Dendritic cell treated with granulocyte-macrophage colony-stimulating factor and Interleukin-4, amounts not matched to agents 40 ng/mL and 50 ng/mL, for 4 days (primary cell): ENCODE results near the gene ZNF221.
A peak's percentile ranks its signal among the peaks of the same experiment; 100 is the strongest.

Experiments used
- H3K27ac Mint-ChIP-seq: one replicate; pipeline ENCODE4 v1.8.0; 2022; ENCODE audit warnings: mild to moderate bottlenecking, mixed read lengths
- H3K27me3 Mint-ChIP-seq: one replicate; pipeline ENCODE4 v1.8.0; 2022; ENCODE audit warnings: mild to moderate bottlenecking, mixed read lengths
- H3K36me3 Mint-ChIP-seq: one replicate; pipeline ENCODE4 v1.8.0; 2022; ENCODE audit warnings: low read depth, mixed read lengths
- H3K4me1 Mint-ChIP-seq: one replicate; pipeline ENCODE4 v1.8.0; 2022; ENCODE audit warnings: low read depth, mixed read lengths
- H3K4me3 Mint-ChIP-seq: one replicate; pipeline ENCODE4 v1.8.0; 2022; ENCODE audit warnings: mild to moderate bottlenecking, moderate library complexity, mixed read lengths
- H3K9me3 Mint-ChIP-seq: one replicate; pipeline ENCODE4 v1.8.0; 2022; ENCODE audit warnings: mixed read lengths
- intact Hi-C: fragments of 100-400 bp; cut with micrococcal nuclease; formaldehyde crosslinking; loops from one replicate; pipeline ENCODE4 v1.15.0; 2022

The ZNF221 gene

GRCh38 chr19:43950834-43951645 is at the start of gene ZNF221:
Gene ZNF221 (plus strand): TSS chr19:43951228. CDS start chr19:43962727, 11,499 bp downstream.
- H3K36me3 Mint-ChIP-seq = peaks cover 13% of the 10 kb centered on the region
- peaks cover 81% of the 10 kb centered on the region for H3K9me3 Mint-ChIP-seq
- peak within 1 kb of the TSS; percentile 99 for H3K4me3 Mint-ChIP-seq
- peaks cover 8% of the 10 kb centered on the region for H3K4me1 Mint-ChIP-seq
- intact Hi-C loops = loop anchor here (1.0 to 2.0 kb wide), 2 partner anchors 16 to 52 kb away; partner anchors contain the start of genes ZNF230 and ZNF45
- H3K27me3 Mint-ChIP-seq = peaks cover 13% of the 10 kb centered on the region
- H3K27ac Mint-ChIP-seq = peak within 1 kb of the TSS; percentile 92

DNA sequence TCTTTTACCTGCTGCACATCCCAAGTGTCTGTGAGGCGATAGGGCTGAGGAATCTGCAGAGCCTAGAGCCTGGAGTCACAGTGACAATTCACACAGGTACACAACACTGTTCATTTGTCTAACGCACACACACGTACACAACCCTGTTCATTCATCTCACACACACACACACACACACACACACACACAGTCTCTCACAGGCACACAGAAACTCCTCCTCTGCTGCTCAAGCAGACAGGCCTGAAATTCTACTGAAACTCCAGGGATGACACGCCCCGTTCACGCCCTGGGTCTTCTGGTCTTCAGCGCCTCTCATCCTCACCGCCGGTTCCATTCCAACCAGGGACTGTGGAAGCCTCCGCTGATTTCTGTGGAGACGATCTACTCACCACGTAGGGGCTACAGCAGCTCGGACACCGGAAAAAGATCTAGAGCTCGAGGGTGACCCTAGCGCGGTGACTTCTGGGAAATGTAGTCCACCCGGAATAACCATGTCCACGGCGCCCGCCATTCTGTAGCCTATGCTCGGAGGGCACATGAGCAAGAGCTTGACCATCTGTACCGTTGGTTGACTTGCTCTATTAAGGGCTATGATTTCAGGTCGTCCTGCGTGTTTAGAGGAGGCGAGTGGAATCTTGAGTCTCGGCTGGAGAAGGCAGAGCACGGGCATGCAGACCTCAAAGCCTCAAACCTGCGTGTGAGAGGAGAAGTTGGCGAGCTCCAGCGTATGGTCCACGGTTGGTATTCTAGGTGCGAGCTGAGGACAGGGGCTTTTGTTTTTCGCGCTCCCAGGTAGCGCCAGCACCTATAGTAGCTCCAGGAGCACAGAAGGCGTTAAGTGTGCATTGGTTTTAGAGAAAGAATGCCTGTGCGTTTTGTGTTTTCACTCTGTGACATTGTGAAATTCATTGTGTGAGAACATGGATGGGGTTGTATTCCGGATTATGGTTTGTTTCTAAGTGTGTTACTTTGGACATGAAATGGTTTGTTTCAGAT is 49.3 kb upstream of the ZNF221 start:
- Mint-ChIP-seq H3K27ac (peak overlapping the region; percentile 81), H3K27me3 (peaks cover 4% of the 10 kb centered on the region), H3K36me3 (peaks cover 33% of the 10 kb centered on the region), H3K4me1 (peaks cover 14% of the 10 kb centered on the region), H3K9me3 (peaks cover 93% of the 10 kb centered on the region), H3K4me3 (peak overlapping the region; percentile 83)
- intact Hi-C loops = loop anchor here (1.0 kb wide), 1 partner anchor 34 kb away; the partner anchor contains the start of gene ZNF45

DNA sequence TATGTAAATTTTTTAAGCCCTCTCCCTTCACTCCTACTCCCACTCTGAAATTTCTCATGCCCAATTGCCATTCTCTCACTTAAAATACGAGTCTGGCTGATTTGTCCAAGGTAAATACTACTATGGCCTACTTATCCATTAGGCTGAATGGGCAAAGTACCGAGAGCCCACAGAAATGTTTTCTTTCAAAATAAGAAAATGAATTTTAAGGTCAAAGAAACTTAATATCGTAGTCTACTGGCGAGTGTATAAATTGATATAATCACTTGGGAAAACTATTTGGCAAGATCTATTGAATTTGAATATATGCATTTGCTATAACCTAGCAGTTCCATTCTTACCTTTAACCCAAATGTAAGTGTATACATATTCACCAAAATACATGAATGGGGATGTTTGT is 48.6 kb upstream of the ZNF221 start:
- intact Hi-C loops = no loop called here
- Mint-ChIP-seq H3K9me3 (peaks cover 93% of the 10 kb centered on the region), H3K4me3 (peak overlapping the region; percentile 83), H3K36me3 (peaks cover 31% of the 10 kb centered on the region), H3K27ac (peak overlapping the region; percentile 81), H3K4me1 (peaks cover 14% of the 10 kb centered on the region), H3K27me3 (peaks cover 4% of the 10 kb centered on the region)

DNA sequence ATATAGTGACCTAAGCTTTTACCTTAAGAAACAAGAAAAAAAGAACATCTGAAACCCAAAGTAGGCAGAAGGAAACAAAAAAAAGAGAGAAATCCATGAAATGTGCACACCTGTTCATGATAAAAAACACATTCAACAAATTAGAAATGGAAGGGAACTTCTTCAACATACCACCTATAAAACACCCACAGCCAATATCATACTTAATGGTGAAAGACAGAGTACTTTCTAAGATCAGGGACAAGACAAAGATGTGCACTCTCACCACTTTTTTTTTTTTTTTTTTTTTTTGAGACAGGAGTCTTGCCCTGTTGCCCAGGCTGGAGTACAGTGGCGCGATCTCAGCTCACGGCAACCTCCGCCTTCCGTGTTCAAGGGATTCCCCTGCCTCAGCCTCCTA is 45.1 kb upstream of the ZNF221 start:
- peaks cover 14% of the 10 kb centered on the region for H3K4me1 Mint-ChIP-seq
- peaks cover 96% of the 10 kb centered on the region for H3K9me3 Mint-ChIP-seq
- peaks cover 4% of the 10 kb centered on the region for H3K27me3 Mint-ChIP-seq
- intact Hi-C loops = no loop called here
- no peak overlapping the region for H3K4me3 Mint-ChIP-seq
- H3K36me3 Mint-ChIP-seq = peaks cover 15% of the 10 kb centered on the region
- no peak overlapping the region for H3K27ac Mint-ChIP-seq

- H3K36me3 Mint-ChIP-seq = peaks cover 8% of the 10 kb centered on the region
- peaks cover 6% of the 10 kb centered on the region for H3K4me1 Mint-ChIP-seq
- H3K4me3 Mint-ChIP-seq = no peak overlapping the region
- no peak overlapping the region for H3K27ac Mint-ChIP-seq
- H3K9me3 Mint-ChIP-seq = peaks cover 95% of the 10 kb centered on the region
- intact Hi-C loops = no loop called here
- H3K27me3 Mint-ChIP-seq = peaks cover 4% of the 10 kb centered on the region
Observed at GRCh38 chr19:43906774-43907173, 44.3 kb upstream of the ZNF221 start.

GRCh38 chr19:43908659-43909058 is 42.4 kb upstream of the ZNF221 start:
- Mint-ChIP-seq H3K4me3 (no peak overlapping the region), H3K27ac (no peak overlapping the region)

DNA sequence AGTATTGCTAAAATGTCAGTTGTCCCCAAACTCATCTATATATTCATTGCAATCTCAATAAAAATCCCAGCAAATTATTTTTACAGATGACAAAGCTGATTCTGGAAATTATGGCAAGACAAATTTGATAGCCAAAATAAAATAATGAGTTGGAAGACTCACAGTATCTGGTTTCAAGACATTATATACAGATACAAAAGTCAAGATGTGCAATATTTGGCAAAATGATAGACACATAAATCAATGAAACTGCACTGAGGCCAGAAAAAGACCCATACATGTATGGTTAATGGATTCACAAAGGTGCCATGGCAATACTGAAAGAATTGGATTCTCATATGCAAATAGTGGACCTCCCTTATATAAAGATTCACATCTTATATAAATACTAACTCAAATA is 40.1 kb upstream of the ZNF221 start:
- H3K4me1 Mint-ChIP-seq = no peaks in the 10 kb centered on the region
- peaks cover 28% of the 10 kb centered on the region for H3K36me3 Mint-ChIP-seq
- intact Hi-C loops = no loop called here
- H3K4me3 Mint-ChIP-seq = no peak overlapping the region
- peaks cover 97% of the 10 kb centered on the region for H3K9me3 Mint-ChIP-seq
- H3K27ac Mint-ChIP-seq = no peak overlapping the region
- no peaks in the 10 kb centered on the region for H3K27me3 Mint-ChIP-seq

More at GRCh38 chr19:43908659-43909058, 42.4 kb upstream of the ZNF221 start:
- Mint-ChIP-seq H3K9me3 (peaks cover 95% of the 10 kb centered on the region), H3K36me3 (peaks cover 6% of the 10 kb centered on the region), H3K27me3 (no peaks in the 10 kb centered on the region), H3K4me1 (no peaks in the 10 kb centered on the region)
- intact Hi-C loops = no loop called here

GRCh38 chr19:43913383-43913782 is 37.6 kb upstream of the ZNF221 start:
- H3K4me3 Mint-ChIP-seq = no peak overlapping the region

DNA sequence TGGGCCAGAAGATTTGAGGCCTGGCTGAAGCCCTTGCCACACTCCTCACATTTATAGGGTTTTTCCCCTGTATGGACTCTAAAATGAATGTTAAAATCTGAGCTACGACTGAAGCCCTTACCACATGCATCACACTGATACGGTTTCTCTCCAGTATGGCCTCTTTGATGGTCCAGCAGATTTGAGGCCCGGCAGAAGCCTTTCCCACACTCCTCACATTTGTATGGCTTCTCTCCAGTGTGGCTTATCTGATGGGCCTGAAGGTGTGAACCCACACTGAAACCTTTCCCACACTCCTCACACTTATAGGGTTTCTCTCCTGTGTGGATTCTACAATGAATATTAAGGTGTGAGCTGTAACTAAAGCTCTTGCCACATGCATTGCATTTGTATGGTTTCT is 37.0 kb upstream of the ZNF221 start:
- peaks cover 85% of the 10 kb centered on the region for H3K9me3 Mint-ChIP-seq
- H3K27ac Mint-ChIP-seq = no peak overlapping the region
- no peaks in the 10 kb centered on the region for H3K4me1 Mint-ChIP-seq
- no peak overlapping the region for H3K4me3 Mint-ChIP-seq
- peaks cover 60% of the 10 kb centered on the region for H3K36me3 Mint-ChIP-seq
- intact Hi-C loops = no loop called here
- H3K27me3 Mint-ChIP-seq = no peaks in the 10 kb centered on the region

More at GRCh38 chr19:43913383-43913782, 37.6 kb upstream of the ZNF221 start:
- no peaks in the 10 kb centered on the region for H3K4me1 Mint-ChIP-seq
- no peak overlapping the region for H3K27ac Mint-ChIP-seq
- H3K9me3 Mint-ChIP-seq = peaks cover 85% of the 10 kb centered on the region
- no peaks in the 10 kb centered on the region for H3K27me3 Mint-ChIP-seq
- intact Hi-C loops = no loop called here
- peaks cover 53% of the 10 kb centered on the region for H3K36me3 Mint-ChIP-seq

- H3K36me3 Mint-ChIP-seq = peaks cover 100% of the 10 kb centered on the region
Observed at GRCh38 chr19:43923875-43924274, 27.2 kb upstream of the ZNF221 start.

DNA sequence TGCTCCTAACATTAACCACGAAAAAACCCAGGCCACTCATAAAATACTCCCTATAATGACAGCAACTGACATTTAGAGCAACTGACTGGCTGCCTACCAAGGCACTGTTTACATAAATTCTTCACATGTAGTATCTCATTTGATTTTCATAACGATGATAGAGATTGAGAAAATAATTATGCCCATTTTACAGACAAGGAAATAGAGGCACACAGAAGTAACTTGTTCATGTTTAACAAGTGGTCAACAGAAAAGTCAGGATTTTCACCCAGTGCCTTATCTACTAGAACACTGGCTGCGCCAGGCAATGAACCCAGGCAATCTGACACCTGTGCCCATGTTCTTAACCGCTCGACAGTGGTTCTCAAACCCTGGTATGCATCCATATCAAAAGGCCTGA is 22.2 kb upstream of the ZNF221 start:
- no peak overlapping the region for H3K27ac Mint-ChIP-seq
- peaks cover 41% of the 10 kb centered on the region for H3K9me3 Mint-ChIP-seq
- peaks cover 99% of the 10 kb centered on the region for H3K36me3 Mint-ChIP-seq
- no peak overlapping the region for H3K4me3 Mint-ChIP-seq
- H3K27me3 Mint-ChIP-seq = no peaks in the 10 kb centered on the region
- peaks cover 12% of the 10 kb centered on the region for H3K4me1 Mint-ChIP-seq
- intact Hi-C loops = no loop called here

More at GRCh38 chr19:43923875-43924274, 27.2 kb upstream of the ZNF221 start:
- Mint-ChIP-seq H3K27me3 (no peaks in the 10 kb centered on the region), H3K9me3 (peaks cover 40% of the 10 kb centered on the region), H3K4me3 (no peak overlapping the region), H3K4me1 (no peaks in the 10 kb centered on the region), H3K27ac (no peak overlapping the region)
- intact Hi-C loops = no loop called here

DNA sequence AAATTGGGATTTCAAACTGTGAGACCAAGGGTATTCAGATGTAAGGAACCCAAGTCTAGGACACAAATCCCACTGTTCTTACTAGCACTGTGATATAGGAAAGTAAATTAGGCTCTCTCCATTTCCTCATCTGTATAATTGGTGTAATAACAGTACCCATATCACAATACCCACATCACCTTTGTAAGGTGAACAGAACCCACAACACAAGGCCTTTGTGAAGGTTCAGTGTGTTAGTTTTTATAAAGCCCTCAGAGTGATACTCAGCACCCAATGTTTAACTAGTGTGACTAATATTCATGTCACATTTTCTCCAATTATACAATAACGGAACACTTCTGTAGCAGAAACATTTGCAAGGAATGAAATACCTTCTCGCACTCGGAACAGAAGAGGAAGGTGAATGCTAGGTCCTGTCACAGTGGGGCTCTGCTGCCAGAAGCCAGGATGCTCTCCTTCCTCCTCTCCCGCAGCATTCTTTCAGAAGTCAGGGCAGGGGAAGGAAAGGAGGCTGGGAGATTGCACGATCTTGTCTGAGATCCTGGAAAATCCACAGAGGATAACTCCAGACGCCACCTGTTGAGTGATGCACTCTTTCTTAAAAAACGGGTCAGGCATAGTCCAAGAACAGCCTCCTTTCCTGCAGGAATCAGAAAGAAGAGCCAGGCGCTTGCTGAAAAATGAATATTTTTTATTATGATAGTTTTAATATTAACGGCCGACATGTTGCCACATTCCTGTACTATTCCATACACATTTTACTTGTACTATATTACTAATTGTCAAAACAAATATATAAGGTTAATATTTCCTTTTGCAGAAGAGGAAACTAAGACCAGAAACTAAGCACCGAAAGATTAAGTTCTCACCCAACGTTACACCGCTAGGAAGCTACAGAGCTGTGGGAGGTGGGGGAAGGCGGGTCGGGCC is 16.7 kb upstream of the ZNF221 start:
- Mint-ChIP-seq H3K36me3 (peaks cover 51% of the 10 kb centered on the region), H3K27ac (peak overlapping the region; percentile 93)

More for the DNA sequence above, 16.7 kb upstream of the ZNF221 start:
- intact Hi-C loops = loop anchor here (5.0 kb wide), 1 partner anchor 107 kb away; the partner anchor contains the start of gene ZNF283
- Mint-ChIP-seq H3K4me1 (peaks cover 19% of the 10 kb centered on the region), H3K4me3 (peak overlapping the region; percentile 89), H3K9me3 (peaks cover 20% of the 10 kb centered on the region), H3K27me3 (peaks cover 5% of the 10 kb centered on the region)
